Umbilical cord (tissue), 2 donors: ENCODE data around the gene ASB5. TPM values are rescaled to one million over a fixed set of nuclear protein-coding genes. Genes with fewer than 3 reads are reported as not detected.
A peak's percentile ranks its signal among the peaks of the same experiment; 100 is the strongest.

Experiments used
- DNase-seq: peaks from one replicate; pipeline ENCODE4 v3.0.0-alpha.2; 2015; ENCODE audit warnings: low spot score
- total RNA-seq: library from RNA; depleted of rRNA; stranded (reverse); fragments of >200 nt; gene quantifications from one replicate; pipeline ENCODE4 v1.2.3, GENCODE V29; 2014; ENCODE audit warnings: low replicate concordance; ENCODE audit not compliant: insufficient read depth

The ASB5 gene
- total RNA-seq, 1 donor from 2014 or later, result 3.6 TPM

- DNase-seq, result peak; percentile 64
Measured at GRCh38 chr4:176277162-176277904, 8.3 kb upstream of the ASB5 start.

- DNase-seq, result no peak
Measured at GRCh38 chr4:176276710-176277109, 7.7 kb upstream of the ASB5 start.

GRCh38 chr4:176274441-176274840 is 5.4 kb upstream of the ASB5 start:
- DNase-seq, result no peak

- no peak for DNase-seq
Measured at GRCh38 chr4:176273736-176274135, 4.7 kb upstream of the ASB5 start.

GRCh38 chr4:176272799-176273198 is 3.8 kb upstream of the ASB5 start:
- DNase-seq, result no peak

- no peak for DNase-seq
Measured at GRCh38 chr4:176271749-176272148, 2.7 kb upstream of the ASB5 start.

GRCh38 chr4:176270669-176271068 is 1.6 kb upstream of the ASB5 start:
- peak; percentile 81 for DNase-seq

GRCh38 chr4:176266026-176266425 is 3.0 kb downstream of the ASB5 start:
- no peak for DNase-seq

- no peak for DNase-seq
Measured at GRCh38 chr4:176262243-176262642, 6.8 kb downstream of the ASB5 start.

GRCh38 chr4:176261481-176261880 is 7.5 kb downstream of the ASB5 start:
- DNase-seq, result peak; percentile 90

GRCh38 chr4:176261018-176261417 is 8.0 kb downstream of the ASB5 start:
- no peak for DNase-seq

- peak; percentile 86 for DNase-seq
Measured at GRCh38 chr4:176259330-176260090, 9.5 kb downstream of the ASB5 start.

GRCh38 chr4:176258135-176258534 is 10.9 kb downstream of the ASB5 start:
- no peak for DNase-seq

GRCh38 chr4:176256921-176257320 is 12.1 kb downstream of the ASB5 start:
- DNase-seq, result no peak

- no peak for DNase-seq
Measured at GRCh38 chr4:176242764-176243347, 26.2 kb downstream of the ASB5 start.

GRCh38 chr4:176241703-176242102 is 27.3 kb downstream of the ASB5 start:
- DNase-seq, result no peak

- no peak for DNase-seq
Measured at GRCh38 chr4:176238826-176239225, 30.2 kb downstream of the ASB5 start.

GRCh38 chr4:176238157-176238610 is 30.8 kb downstream of the ASB5 start:
- peak; percentile 88 for DNase-seq

- DNase-seq, result no peak
Measured at GRCh38 chr4:176236946-176237345, 32.1 kb downstream of the ASB5 start.

- DNase-seq, result no peak
Measured at GRCh38 chr4:176230836-176231235, 38.2 kb downstream of the ASB5 start.

GRCh38 chr4:176229645-176230044 is 39.4 kb downstream of the ASB5 start:
- DNase-seq, result no peak

GRCh38 chr4:176226736-176227135 is 42.3 kb downstream of the ASB5 start:
- no peak for DNase-seq

- no peak for DNase-seq
Measured at GRCh38 chr4:176223561-176223960, 45.5 kb downstream of the ASB5 start.
